IMR-90 (cell line): ENCODE measurements around the gene RETN. TPM values are rescaled to one million over a fixed set of nuclear protein-coding genes. Genes with fewer than 3 reads are reported as not detected.

Experiments used
- ATAC-seq: fragments of 200-7000 bp; cut with Tn5 transposase; 2 replicates; pipeline ENCODE4 v1.9.1; 2020; ENCODE audit warnings: low read depth, mild to moderate bottlenecking, moderate library complexity
- BruUV-seq: library from RNA; stranded (reverse); fragments of 400-500 nt; replicated peaks from 2 replicates; lab custom pipeline; 2021; lab: Mats Ljungman, UMichigan
- CTCF ChIA-PET: fragments of 300-600 bp; formaldehyde crosslinking; extraction: SDS; loops from one replicate; lab custom pipeline; 2021; ENCODE audit warnings: antibody characterized with exemption; lab: Yijun Ruan, JAX
- POLR2A ChIA-PET: fragments of 300-600 bp; sonication (Branson Sonifier 250); formaldehyde crosslinking; loops from one replicate; lab custom pipeline; 2022; ENCODE audit warnings: antibody characterized with exemption; ENCODE audit not compliant: unreplicated experiment; lab: Charles Lee
- DNase-seq: peaks from one replicate; pipeline ENCODE4 v3.0.0; 2013
- H2AFZ ChIP-seq: replicated peaks from 2 replicates; pipeline ENCODE3; 2013; ENCODE audit warnings: low read length, mild to moderate bottlenecking; ENCODE audit not compliant: poor library complexity
- H2AK5ac ChIP-seq: 2 replicates; pipeline ENCODE4 v1.6.1; 2013; ENCODE audit warnings: low read depth, low read length, inconsistent platforms
- H2AK9ac ChIP-seq: replicated peaks from 2 replicates; pipeline ENCODE3; 2013; ENCODE audit warnings: mild to moderate bottlenecking, low read depth, low read length, moderate library complexity; ENCODE audit not compliant: poor library complexity
- H2BK120ac ChIP-seq: 2 replicates; pipeline ENCODE4 v1.6.1; 2013; ENCODE audit warnings: low read depth, low read length, inconsistent platforms
- H2BK15ac ChIP-seq: 3 replicates; pipeline ENCODE4 v1.6.1; 2013; ENCODE audit warnings: low read depth, low read length, inconsistent platforms
- H2BK20ac ChIP-seq: 2 replicates; pipeline ENCODE4 v1.6.1; 2013; ENCODE audit warnings: low read depth, mild to moderate bottlenecking, inconsistent platforms, low read length, moderate library complexity
- H2BK5ac ChIP-seq: 2 replicates; pipeline ENCODE4 v1.6.1; 2013; ENCODE audit warnings: mild to moderate bottlenecking, low read depth, low read length, inconsistent platforms; ENCODE audit not compliant: poor library complexity, severe bottlenecking
- H3K14ac ChIP-seq: replicated peaks from 2 replicates; pipeline ENCODE4 v1.6.1; 2013; ENCODE audit warnings: low read depth, low read length, inconsistent platforms
- H3K18ac ChIP-seq: 2 replicates; pipeline ENCODE4 v1.6.1; 2013; ENCODE audit warnings: low read depth, low read length, control low read depth
- H3K23ac ChIP-seq: 2 replicates; pipeline ENCODE4 v1.6.1; 2013; ENCODE audit warnings: low read depth, low read length, inconsistent platforms
- H3K27ac ChIP-seq: 2 replicates; pipeline ENCODE4 v1.5.1; 2013; ENCODE audit warnings: mild to moderate bottlenecking, control low read depth, low read length; ENCODE audit not compliant: insufficient read depth
- H3K27me3 ChIP-seq: 2 replicates; pipeline ENCODE4 v1.6.1; 2013; ENCODE audit warnings: low read length; ENCODE audit not compliant: control insufficient read depth, insufficient read depth
- H3K36me3 ChIP-seq: 2 replicates; pipeline ENCODE4 v1.6.1; 2013; ENCODE audit warnings: low read length, mixed read lengths; ENCODE audit not compliant: control insufficient read depth, insufficient read depth
- H3K4ac ChIP-seq: 2 replicates; pipeline ENCODE4 v1.6.1; 2013; ENCODE audit warnings: low read depth, low read length, inconsistent platforms
- H3K4me1 ChIP-seq: 2 replicates; pipeline ENCODE4 v1.6.1; 2013; ENCODE audit warnings: low read length, mixed read lengths; ENCODE audit not compliant: control insufficient read depth, insufficient read depth
- H3K4me2 ChIP-seq: 2 replicates; pipeline ENCODE4 v1.6.1; 2013; ENCODE audit warnings: low read depth, mild to moderate bottlenecking, control low read depth, low read length, moderate library complexity
- H3K4me3 ChIP-seq: 2 replicates; pipeline ENCODE4 v1.5.1; 2013; ENCODE audit warnings: low read depth, mild to moderate bottlenecking, control low read depth, low read length, moderate library complexity; ENCODE audit not compliant: insufficient read depth
- H3K56ac ChIP-seq: 2 replicates; pipeline ENCODE4 v1.6.1; 2013; ENCODE audit warnings: low read length, inconsistent platforms; ENCODE audit not compliant: insufficient read depth; ENCODE audit errors: extremely low read depth
- H3K79me1 ChIP-seq, 2 experiments: 2 replicates each; pipeline ENCODE4 v1.6.1; 2013; ENCODE audit warnings: low read length in 2 of 2, inconsistent platforms in 1 of 2, low read depth in 1 of 2
- H3K9ac ChIP-seq: 2 replicates; pipeline ENCODE4 v1.6.1; 2013; ENCODE audit warnings: low read depth, low read length, control low read depth
- H3K9me1 ChIP-seq: 2 replicates; pipeline ENCODE4 v1.6.1; 2013; ENCODE audit warnings: low read length, inconsistent platforms; ENCODE audit not compliant: insufficient read depth
- H3K9me3 ChIP-seq: 2 replicates; pipeline ENCODE4 v1.6.1; 2013; ENCODE audit warnings: low read length; ENCODE audit not compliant: control insufficient read depth, insufficient read depth
- H4K20me1 ChIP-seq: 2 replicates; pipeline ENCODE4 v1.6.1; 2013; ENCODE audit warnings: low read length, inconsistent platforms; ENCODE audit not compliant: insufficient read depth
- H4K5ac ChIP-seq: 2 replicates; pipeline ENCODE4 v1.6.1; 2013; ENCODE audit warnings: mild to moderate bottlenecking, low read depth, low read length, control low read depth
- H4K8ac ChIP-seq, 2 experiments: 2 replicates each; pipeline ENCODE4 v1.6.1; 2013; ENCODE audit warnings: low read depth in 2 of 2, low read length in 2 of 2, control low read depth in 1 of 2, inconsistent platforms in 1 of 2
- H4K91ac ChIP-seq: 2 replicates; pipeline ENCODE4 v1.6.1; 2013; ENCODE audit warnings: low read depth, low read length, inconsistent platforms; ENCODE audit not compliant: insufficient read depth
- BHLHE40 ChIP-seq: fragments of 150-350 bp; IDR thresholded peaks from 2 replicates; pipeline ENCODE4 v1.6.1; 2016; ENCODE audit warnings: mild to moderate bottlenecking, low read depth, low read length
- CEBPB ChIP-seq: IDR thresholded peaks from 2 replicates; pipeline ENCODE4 v1.6.1; 2012; ENCODE audit warnings: low read depth, low read length, improper control_type of control experiment
- CHD1 ChIP-seq: IDR thresholded peaks from 2 replicates; pipeline ENCODE4 v1.6.1; 2012; ENCODE audit warnings: low read depth, low read length, improper control_type of control experiment
- CTCF ChIP-seq: conservative IDR thresholded peaks from 2 replicates; pipeline ENCODE4 v1.5.1; 2012; ENCODE audit warnings: mild to moderate bottlenecking, low read depth, low read length, improper control_type of control experiment
- ELK1 ChIP-seq: fragments of 150-350 bp; IDR thresholded peaks from 2 replicates; pipeline ENCODE4 v1.6.1; 2016; ENCODE audit warnings: low read depth, mild to moderate bottlenecking, low read length, moderate library complexity, borderline replicate concordance
- FOS ChIP-seq: fragments of 150-350 bp; IDR thresholded peaks from 2 replicates; pipeline ENCODE4 v1.6.1; 2016; ENCODE audit warnings: low read depth, low read length
- MAFK ChIP-seq: IDR thresholded peaks from 2 replicates; pipeline ENCODE4 v1.6.1; 2012; ENCODE audit warnings: low read depth, low read length, improper control_type of control experiment
- MAZ ChIP-seq: IDR thresholded peaks from 2 replicates; pipeline ENCODE4 v1.6.1; 2012; ENCODE audit warnings: low read depth, mild to moderate bottlenecking, low read length, improper control_type of control experiment, moderate library complexity, borderline replicate concordance
- MXI1 ChIP-seq: IDR thresholded peaks from 2 replicates; pipeline ENCODE4 v1.6.1; 2012; ENCODE audit warnings: low read depth, mild to moderate bottlenecking, low read length, moderate library complexity, borderline replicate concordance
- NFE2L2 ChIP-seq: fragments of 150-350 bp; IDR thresholded peaks from 2 replicates; pipeline ENCODE4 v1.6.1; 2016; ENCODE audit warnings: low read depth, mild to moderate bottlenecking, low read length
- POLR2A ChIP-seq: IDR thresholded peaks from 2 replicates; pipeline ENCODE4 v1.6.1; 2012; ENCODE audit warnings: mild to moderate bottlenecking, low read depth, low read length
- RAD21 ChIP-seq: IDR thresholded peaks from 2 replicates; pipeline ENCODE4 v1.6.1; 2012; ENCODE audit warnings: low read length, improper control_type of control experiment
- RCOR1 ChIP-seq: IDR thresholded peaks from 2 replicates; pipeline ENCODE4 v1.6.1; 2012; ENCODE audit warnings: mild to moderate bottlenecking, low read length, improper control_type of control experiment; ENCODE audit not compliant: insufficient replicate concordance
- RFX5 ChIP-seq: IDR thresholded peaks from 2 replicates; pipeline ENCODE4 v1.8.0; 2012; ENCODE audit warnings: low read depth, mild to moderate bottlenecking, low read length, moderate library complexity
- SMC3 ChIP-seq: fragments of 150-350 bp; IDR thresholded peaks from 2 replicates; pipeline ENCODE4 v1.6.1; 2016; ENCODE audit warnings: low read depth, mild to moderate bottlenecking, antibody characterized with exemption, low read length, moderate library complexity
- WGBS, 2 experiments: methylation state at CpG; one replicate each; pipeline versions ENCODE4 v1.1.5 to v1.1.7; 2013; ENCODE audit warnings: missing lambda C conversion rate in 2 of 2; ENCODE audit not compliant: insufficient read length in 1 of 2; ENCODE audit errors: extremely low coverage in 2 of 2; 5-methylcytosine and 5-hydroxymethylcytosine counted together
- dilution Hi-C: fragments of 300-500 bp; cut with HindIII; formaldehyde crosslinking; loops from one replicate; pipeline ENCODE4 v1.14.3; 2018; ENCODE audit warnings: low sequenced_read_pairs; ENCODE audit not compliant: unreplicated experiment
- in situ Hi-C: fragments of 300-500 bp; cut with MboI; formaldehyde crosslinking; loops from 3 replicates; pipeline ENCODE4 v1.14.3; 2019; ENCODE audit warnings: low sequenced_read_pairs, inconsistent platforms, mixed read lengths
- intact Hi-C: fragments of 100-400 bp; cut with micrococcal nuclease; formaldehyde crosslinking; loops from 2 replicates; pipeline ENCODE4 v1.10.0; 2022
- polyA plus RNA-seq, 3 experiments: library from polyadenylated mRNA; depleted of rRNA; stranded (reverse); fragments of >200 nt; gene quantifications; 2 replicates each; pipeline ENCODE4 v1.2.3, GENCODE V29; 2012; ENCODE audit warnings: low replicate concordance in 1 of 3
- total RNA-seq: library from RNA; depleted of rRNA; stranded (reverse); fragments of >200 nt; gene quantifications from 2 replicates; pipeline ENCODE4 v1.2.3, GENCODE V29; 2012
- TF ChIP-seq, protein P1 (sequence below): fragments of 150-350 bp; IDR thresholded peaks from 2 replicates; pipeline ENCODE4 v1.6.1; 2017; ENCODE audit warnings: mild to moderate bottlenecking, antibody characterized with exemption, low read length, low read depth

Gene RETN
- total and polyA plus RNA-seq, 2 of the 4 experiments (the other 2 are of a cell fraction): not detected

- no peak within 1 kb of the TSS for H2BK20ac ChIP-seq
- peaks cover 4% of the 10 kb centered on the region; the same call in 1 of the 2 replicates for H3K9me3 ChIP-seq
- no peak within 1 kb of the TSS for H4K5ac ChIP-seq
- DNase-seq (no peak), ATAC-seq (no peak)
- H3K4me1 ChIP-seq: peaks cover 2% of the 10 kb centered on the region; the same call in 1 of the 2 replicates
- peaks cover 3% of the 10 kb centered on the region for H3K9me1 ChIP-seq
- H3K4ac ChIP-seq: no peak within 1 kb of the TSS
- H3K18ac ChIP-seq: no peak within 1 kb of the TSS
- BruUV-seq: no TSS peak
- H2BK5ac ChIP-seq: no peak within 1 kb of the TSS
- H2BK120ac ChIP-seq: no peak within 1 kb of the TSS
- H3K56ac ChIP-seq: no peak within 1 kb of the TSS
- in situ Hi-C loops (no loop called here), dilution Hi-C loops (no loop called here), intact Hi-C loops (no loop called here)
- peak within 1 kb of the TSS; percentile 37 for H2AK9ac ChIP-seq
- no peak within 1 kb of the TSS for H3K9ac ChIP-seq
- H2AK5ac ChIP-seq: no peak within 1 kb of the TSS
- no CpG with 5 or more reads among the region's 10 CpGs for WGBS, 2 experiments
- no peak within 1 kb of the TSS for H3K14ac ChIP-seq
- POLR2A ChIA-PET: no interaction called here
- no peak within 1 kb of the TSS for H4K8ac ChIP-seq
- peaks cover 0 to 11% of the 10 kb centered on the region in 2 experiments; a peak in 3 of 4 replicates for H3K79me1 ChIP-seq
- no peak within 1 kb of the TSS for H3K4me2 ChIP-seq
- CTCF ChIA-PET: no interaction called here
- peak within 1 kb of the TSS; percentile 63 for H2AFZ ChIP-seq
- H4K91ac ChIP-seq: no peak within 1 kb of the TSS
- H3K27me3 ChIP-seq: peaks cover 19% of the 10 kb centered on the region
- H3K4me3 ChIP-seq: no peak within 1 kb of the TSS
- TF ChIP-seq POLR2A: no peak
- no peak for TF ChIP-seq BHLHE40
- TF ChIP-seq CTCF: no peak
- no peak for TF ChIP-seq MXI1
- no peak for TF ChIP-seq CEBPB
- TF ChIP-seq, protein P1, sequence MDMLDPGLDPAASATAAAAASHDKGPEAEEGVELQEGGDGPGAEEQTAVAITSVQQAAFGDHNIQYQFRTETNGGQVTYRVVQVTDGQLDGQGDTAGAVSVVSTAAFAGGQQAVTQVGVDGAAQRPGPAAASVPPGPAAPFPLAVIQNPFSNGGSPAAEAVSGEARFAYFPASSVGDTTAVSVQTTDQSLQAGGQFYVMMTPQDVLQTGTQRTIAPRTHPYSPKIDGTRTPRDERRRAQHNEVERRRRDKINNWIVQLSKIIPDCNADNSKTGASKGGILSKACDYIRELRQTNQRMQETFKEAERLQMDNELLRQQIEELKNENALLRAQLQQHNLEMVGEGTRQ: no peak
- no peak for TF ChIP-seq RAD21
- no peak for TF ChIP-seq FOS
- no peak for TF ChIP-seq RCOR1
- no peak for TF ChIP-seq NFE2L2
- no peak for TF ChIP-seq SMC3
- no peak for TF ChIP-seq CHD1
- TF ChIP-seq ELK1: no peak
- TF ChIP-seq MAZ: no peak
- no peak for TF ChIP-seq MAFK
- no peak for TF ChIP-seq RFX5
- H4K20me1 ChIP-seq: peaks cover 2% of the 10 kb centered on the region; the same call in 1 of the 2 replicates
- no peaks in the 10 kb centered on the region for H3K36me3 ChIP-seq
- no peak within 1 kb of the TSS for H3K27ac ChIP-seq
- H2BK15ac ChIP-seq: no peak within 1 kb of the TSS
- no peak within 1 kb of the TSS for H3K23ac ChIP-seq
Measured at GRCh38 chr19:7676854-7677253, 8.0 kb downstream of the RETN start, which contains the start of gene MCEMP1. Gene MCEMP1, plus strand, starts transcription at chr19:7677090. Its CDS starts 31 bp downstream, at chr19:7677121.
